Endothelial cell of umbilical vein (primary cell): ENCODE data around the gene SULT1C4. TPM values are rescaled to one million over a fixed set of nuclear protein-coding genes. Genes with fewer than 3 reads are reported as not detected.

Source experiments
- BruUV-seq: library from RNA; stranded (reverse); fragments of 400-500 nt; replicated peaks from 2 replicates; lab custom pipeline; 2021; lab: Mats Ljungman, UMichigan
- CTCF ChIA-PET: fragments of 300-600, 350-600 bp; sonication (Branson Sonifier 250); formaldehyde crosslinking; loops from one replicate; lab custom pipeline; 2021; ENCODE audit warnings: antibody characterized with exemption, inconsistent platforms; lab: Charles Lee
- POLR2A ChIA-PET: fragments of 300-600, 350-600 bp; sonication (Branson Sonifier 250); formaldehyde crosslinking; loops from one replicate; lab custom pipeline; 2021; ENCODE audit warnings: antibody characterized with exemption, inconsistent platforms; lab: Charles Lee
- DNase-seq: peaks from one replicate; pipeline ENCODE4 v3.0.0-alpha.2; 2011; ENCODE audit warnings: low read depth, low spot score
- FAIRE-seq: peaks from 2 replicates; lab custom pipeline; 2011; peaks lifted over from hg19 to GRCh38; lab: Jason Lieb, UNC
- H2AFZ ChIP-seq: 2 replicates; pipeline ENCODE4 v1.6.0; 2012; ENCODE audit warnings: low read depth, low read length, control low read depth, inconsistent platforms
- H3K27ac ChIP-seq: 2 replicates; pipeline ENCODE4 v1.5.1; 2011; ENCODE audit warnings: low read depth, mild to moderate bottlenecking, control low read depth, low read length, moderate library complexity; ENCODE audit not compliant: insufficient read depth
- H3K27me3 ChIP-seq, 2 experiments: 2 replicates each; pipeline versions ENCODE4 v1.6.0 to v1.6.1; 2011; ENCODE audit warnings: low read length in 2 of 2, mixed read lengths in 1 of 2; ENCODE audit not compliant: control insufficient read depth in 2 of 2, insufficient read depth in 2 of 2
- H3K36me3 ChIP-seq, 2 experiments: 2 replicates in 1 of 2; 3 replicates in 1 of 2; pipeline ENCODE4 v1.5.1; 2011; ENCODE audit warnings: low read length in 2 of 2, mild to moderate bottlenecking in 1 of 2, moderate library complexity in 1 of 2; ENCODE audit not compliant: control insufficient read depth in 2 of 2, insufficient read depth in 2 of 2; ENCODE audit errors: extremely low read depth in 1 of 2
- H3K4me1 ChIP-seq: 3 replicates; pipeline ENCODE4 v1.5.1; 2011; ENCODE audit warnings: mild to moderate bottlenecking, low read length; ENCODE audit not compliant: control insufficient read depth, insufficient read depth; ENCODE audit errors: extremely low read depth
- H3K4me2 ChIP-seq: 2 replicates; pipeline ENCODE4 v1.6.1; 2011; ENCODE audit warnings: low read length, control low read depth, mixed read lengths; ENCODE audit not compliant: insufficient read depth
- H3K4me3 ChIP-seq, 3 experiments: fragments of 200-600 bp in 1 of 3; sonication (generic), shearing (Covaris generic) in 1 of 3; replicated peaks in 1 of 3; 2 replicates each; pipeline ENCODE4 v1.5.1; 2011 to 2016; ENCODE audit warnings: control low read depth in 3 of 3, low read length in 3 of 3, mild to moderate bottlenecking in 2 of 3, inconsistent platforms in 1 of 3, low read depth in 1 of 3, moderate library complexity in 1 of 3; ENCODE audit not compliant: insufficient read depth in 1 of 3
- H3K79me2 ChIP-seq: 2 replicates; pipeline ENCODE4 v1.6.0; 2012; ENCODE audit warnings: low read length, inconsistent platforms; ENCODE audit not compliant: control insufficient read depth, insufficient read depth
- H3K9ac ChIP-seq: replicated peaks from 2 replicates; pipeline ENCODE3; 2011; ENCODE audit warnings: low read length, control low read depth; ENCODE audit not compliant: insufficient read depth; ENCODE audit errors: extremely low read depth
- H3K9me1 ChIP-seq: replicated peaks from 3 replicates; pipeline ENCODE4 v1.6.0; 2011; ENCODE audit warnings: mild to moderate bottlenecking, low read length; ENCODE audit not compliant: control insufficient read depth, insufficient read depth; ENCODE audit errors: extremely low read depth
- H3K9me3 ChIP-seq: replicated peaks from 2 replicates; pipeline ENCODE4 v1.5.1; 2012; ENCODE audit warnings: low read length, inconsistent platforms; ENCODE audit not compliant: control insufficient read depth, insufficient read depth
- H4K20me1 ChIP-seq: replicated peaks from 2 replicates; pipeline ENCODE3; 2011; ENCODE audit warnings: mild to moderate bottlenecking, low read length; ENCODE audit not compliant: control insufficient read depth, insufficient read depth; ENCODE audit errors: extremely low read depth
- EZH2 ChIP-seq: IDR thresholded peaks from 2 replicates; pipeline ENCODE4 v1.6.1; 2012; ENCODE audit warnings: borderline replicate concordance, low read depth, mild to moderate bottlenecking, moderate library complexity, low read length, inconsistent platforms; ENCODE audit not compliant: severe bottlenecking
- FOS ChIP-seq: IDR thresholded peaks from 2 replicates; pipeline ENCODE4 v1.6.1; 2011; ENCODE audit warnings: mild to moderate bottlenecking, low read length, moderate library complexity, borderline replicate concordance; ENCODE audit not compliant: insufficient read depth
- GATA2 ChIP-seq: IDR thresholded peaks from 2 replicates; pipeline ENCODE4 v1.7.0; 2011; ENCODE audit warnings: low read depth, mild to moderate bottlenecking, moderate library complexity, mixed read lengths, low read length; ENCODE audit not compliant: insufficient read length, insufficient read depth
- JUN ChIP-seq: IDR thresholded peaks from 2 replicates; pipeline ENCODE4 v1.6.1; 2011; ENCODE audit warnings: borderline replicate concordance, low read depth; ENCODE audit not compliant: insufficient read length, insufficient read depth
- MYC ChIP-seq: IDR thresholded peaks from one replicate; pipeline ENCODE4 v1.6.1; 2011; ENCODE audit warnings: mild to moderate bottlenecking, low read depth, low read length
- POLR2A ChIP-seq: IDR thresholded peaks from 2 replicates; pipeline ENCODE4 v1.6.1; 2012; ENCODE audit warnings: low read depth, mild to moderate bottlenecking, control low read depth, low read length
- POLR2AphosphoS5 ChIP-seq: IDR thresholded peaks from 2 replicates; pipeline ENCODE4 v1.6.1; 2012; ENCODE audit warnings: low read depth, mild to moderate bottlenecking, control low read depth, low read length, moderate library complexity; ENCODE audit not compliant: insufficient read depth
- dilution Hi-C: fragments of 300-500 bp; cut with MboI; formaldehyde crosslinking; loops from one replicate; pipeline ENCODE4 v1.15.0; 2019; ENCODE audit warnings: low sequenced_read_pairs; ENCODE audit not compliant: extremely low pct_ligation_motif_present
- intact Hi-C: fragments of 100-400 bp; cut with micrococcal nuclease; formaldehyde crosslinking; loops from one replicate; pipeline ENCODE4 v1.10.0; 2022
- polyA plus RNA-seq, 4 experiments: library from polyadenylated mRNA; depleted of rRNA in 3 of 4; stranded (reverse) in 3 of 4; unstranded in 1 of 4; fragments of >200 nt; gene quantifications; 2 replicates each; pipeline versions ENCODE4 v1.2.1 to v1.2.3, GENCODE V29; 2011 to 2012; ENCODE audit warnings: missing spikeins in 1 of 4
- total RNA-seq: library from RNA; stranded (reverse); gene quantifications from 2 replicates; pipeline ENCODE4 v1.2.3, GENCODE V29; 2021
- TF ChIP-seq, protein P1 (sequence below), 2 donors: IDR thresholded peaks; 1 replicate in 1 of 2; 2 replicates in 1 of 2; pipeline ENCODE4 v1.5.1; 2011; ENCODE audit warnings: low read length in 2 of 2, mild to moderate bottlenecking in 2 of 2, moderate library complexity in 2 of 2, control low read depth in 1 of 2, inconsistent platforms in 1 of 2, low read depth in 1 of 2; ENCODE audit not compliant: insufficient read depth in 1 of 2; ENCODE audit errors: extremely low read depth in 1 of 2
- TF ChIP-seq, protein P2 (sequence below): IDR thresholded peaks from 2 replicates; pipeline ENCODE4 v1.6.1; 2011; ENCODE audit not compliant: insufficient read depth, insufficient read length

Gene SULT1C4
- total and polyA plus RNA-seq, 2 donors (not counting 3 experiments of a cell fraction or from before 2014, with no cell fraction given) = 17.2 to 29.3 TPM

- CTCF ChIA-PET = no interaction called here
- Histone ChIP-seq H3K4me2 (no peak overlapping the region), H3K4me3 (no peak overlapping the region), H3K4me1 (no peaks in the 10 kb centered on the region), H3K9ac (no peak overlapping the region), H3K27ac (no peak overlapping the region), H3K27me3 (peaks cover 16 to 27% of the 10 kb centered on the region in 2 experiments), H3K36me3 (no peaks in the 10 kb centered on the region), H2AFZ (no peak overlapping the region), H3K9me1 (no peaks in the 10 kb centered on the region), H3K79me2 (no peaks in the 10 kb centered on the region), H3K9me3 (no peaks in the 10 kb centered on the region), H4K20me1 (no peaks in the 10 kb centered on the region)
- POLR2A ChIA-PET = no interaction called here
- TF ChIP-seq, protein P1, sequence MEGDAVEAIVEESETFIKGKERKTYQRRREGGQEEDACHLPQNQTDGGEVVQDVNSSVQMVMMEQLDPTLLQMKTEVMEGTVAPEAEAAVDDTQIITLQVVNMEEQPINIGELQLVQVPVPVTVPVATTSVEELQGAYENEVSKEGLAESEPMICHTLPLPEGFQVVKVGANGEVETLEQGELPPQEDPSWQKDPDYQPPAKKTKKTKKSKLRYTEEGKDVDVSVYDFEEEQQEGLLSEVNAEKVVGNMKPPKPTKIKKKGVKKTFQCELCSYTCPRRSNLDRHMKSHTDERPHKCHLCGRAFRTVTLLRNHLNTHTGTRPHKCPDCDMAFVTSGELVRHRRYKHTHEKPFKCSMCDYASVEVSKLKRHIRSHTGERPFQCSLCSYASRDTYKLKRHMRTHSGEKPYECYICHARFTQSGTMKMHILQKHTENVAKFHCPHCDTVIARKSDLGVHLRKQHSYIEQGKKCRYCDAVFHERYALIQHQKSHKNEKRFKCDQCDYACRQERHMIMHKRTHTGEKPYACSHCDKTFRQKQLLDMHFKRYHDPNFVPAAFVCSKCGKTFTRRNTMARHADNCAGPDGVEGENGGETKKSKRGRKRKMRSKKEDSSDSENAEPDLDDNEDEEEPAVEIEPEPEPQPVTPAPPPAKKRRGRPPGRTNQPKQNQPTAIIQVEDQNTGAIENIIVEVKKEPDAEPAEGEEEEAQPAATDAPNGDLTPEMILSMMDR (IDR thresholded peaks at IDR 0.05; ENCODE audit: extremely low read depth in 1 of 2, insufficient read depth in 1 of 2, low read depth in 1 of 2, low read length in 2 of 2) = no peak
- no peak for TF ChIP-seq POLR2AphosphoS5
- no peak for TF ChIP-seq POLR2A
- no peak for TF ChIP-seq GATA2
- no peak for TF ChIP-seq JUN
- TF ChIP-seq, protein P2, sequence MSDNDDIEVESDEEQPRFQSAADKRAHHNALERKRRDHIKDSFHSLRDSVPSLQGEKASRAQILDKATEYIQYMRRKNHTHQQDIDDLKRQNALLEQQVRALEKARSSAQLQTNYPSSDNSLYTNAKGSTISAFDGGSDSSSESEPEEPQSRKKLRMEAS = no peak
- TF ChIP-seq FOS = no peak
- no peak for TF ChIP-seq EZH2
- TF ChIP-seq MYC = no peak
- FAIRE-seq (no peak), DNase-seq (no peak)
- intact Hi-C loops = no loop called here
- dilution Hi-C loops = no loop called here
- BruUV-seq = no TSS peak
Observed at GRCh38 chr2:108346827-108347226, 30.9 kb upstream of the SULT1C4 start.
